K562 (cell line): ENCODE measurements around the gene PAF1. TPM values are rescaled to one million over a fixed set of nuclear protein-coding genes. Genes with fewer than 3 reads are reported as not detected.
A peak's percentile ranks its signal among the peaks of the same experiment; 100 is the strongest.

Experiments used
- CREB3L1 ChIP-seq: fragments of 450-650 bp; IDR thresholded peaks from 2 replicates; pipeline ENCODE4 v1.6.1; 2014; ENCODE audit warnings: low read depth, mild to moderate bottlenecking, moderate library complexity, borderline replicate concordance
- ELF4 ChIP-seq: fragments of 450-650 bp; formaldehyde crosslinking; IDR thresholded peaks from 2 replicates; pipeline ENCODE4 v1.4.0; 2022; ENCODE audit warnings: missing genetic modification characterization
- EP400 ChIP-seq: fragments of 450-650 bp; IDR thresholded peaks from 2 replicates; pipeline ENCODE4 v1.6.1; 2017; ENCODE audit warnings: antibody characterized with exemption, mild to moderate bottlenecking, moderate library complexity
- GTF2E2 ChIP-seq: fragments of 200-800 bp; sonication (Bioruptor generic); IDR thresholded peaks from 2 replicates; pipeline ENCODE4 v1.6.1; 2016; ENCODE audit warnings: missing genetic modification characterization, missing compliant biosample characterization
- HMGN3 ChIP-seq: IDR thresholded peaks from 2 replicates; pipeline ENCODE4 v1.6.1; 2011; ENCODE audit warnings: borderline replicate concordance, low read depth, mild to moderate bottlenecking, mixed read lengths, low read length; ENCODE audit not compliant: insufficient read length; ENCODE audit errors: extremely low read depth
- ILK ChIP-seq: fragments of 450-650 bp; IDR thresholded peaks from 2 replicates; pipeline ENCODE4 v1.6.1; 2016; ENCODE audit warnings: missing genetic modification characterization, low read depth, mild to moderate bottlenecking, missing compliant biosample characterization, moderate library complexity, borderline replicate concordance
- IRF2 ChIP-seq: sonication (generic); formaldehyde crosslinking; IDR thresholded peaks from 2 replicates; pipeline ENCODE4 v1.8.1; 2022; ENCODE audit warnings: mild to moderate bottlenecking, missing genetic modification reagents
- NRF1 ChIP-seq, 2 experiments: fragments of 450-650 bp; IDR thresholded peaks in 1 of 2; conservative IDR thresholded peaks in 1 of 2; 2 replicates each; pipeline ENCODE4 v1.6.1; 2014; ENCODE audit warnings: mild to moderate bottlenecking in 2 of 2
- RB1 ChIP-seq: fragments of 450-650 bp; IDR thresholded peaks from 2 replicates; pipeline ENCODE4 v1.6.1; 2017; ENCODE audit warnings: low read depth, mild to moderate bottlenecking
- SP1 ChIP-seq: sonication (generic); formaldehyde crosslinking; IDR thresholded peaks from 2 replicates; pipeline ENCODE4 v1.8.1; 2022; ENCODE audit warnings: mild to moderate bottlenecking, missing genetic modification reagents
- TARDBP ChIP-seq: fragments of 450-650 bp; IDR thresholded peaks from 2 replicates; pipeline ENCODE4 v1.6.1; 2016
- USF1 ChIP-seq: sonication (generic); formaldehyde crosslinking; IDR thresholded peaks from 2 replicates; pipeline ENCODE4 v1.9.0; 2022; ENCODE audit warnings: mild to moderate bottlenecking, missing genetic modification reagents
- ZBTB7A ChIP-seq: IDR thresholded peaks from 2 replicates; pipeline ENCODE4 v1.6.1; 2011; ENCODE audit warnings: low read depth, mild to moderate bottlenecking, low read length, moderate library complexity, borderline replicate concordance; ENCODE audit not compliant: control insufficient read depth
- ZC3H4 ChIP-seq: sonication (generic); formaldehyde crosslinking; IDR thresholded peaks from 2 replicates; pipeline ENCODE4 v1.9.0; 2021; ENCODE audit warnings: missing genetic modification reagents, borderline replicate concordance
- ZNF143 ChIP-seq: sonication (generic); formaldehyde crosslinking; IDR thresholded peaks from 2 replicates; pipeline ENCODE4 v1.9.0; 2022; ENCODE audit warnings: mild to moderate bottlenecking, missing genetic modification reagents
- ZNF165 ChIP-seq: fragments of 250-450 bp; sonication (Bioruptor Pico); IDR thresholded peaks from 2 replicates; pipeline ENCODE4 v1.4.0; 2020; ENCODE audit warnings: borderline replicate concordance
- ZNF212 ChIP-seq: fragments of 450-650 bp; formaldehyde crosslinking; IDR thresholded peaks from 2 replicates; pipeline ENCODE4 v1.4.0; 2020; ENCODE audit warnings: mild to moderate bottlenecking
- ZNF583 ChIP-seq: fragments of 250-450 bp; sonication (Bioruptor Pico); IDR thresholded peaks from 2 replicates; pipeline ENCODE4 v1.4.0; 2020
- ZZZ3 ChIP-seq: fragments of 450-650 bp; IDR thresholded peaks from 2 replicates; pipeline ENCODE4 v1.6.1; 2016; ENCODE audit warnings: antibody characterized with exemption, mild to moderate bottlenecking, moderate library complexity
- polyA plus RNA-seq, 8 experiments: library from polyadenylated mRNA; depleted of rRNA in 4 of 8; stranded (reverse) in 5 of 8; unstranded in 3 of 8; fragments of >200 nt; fragmentation: Nextera tagmentation in 2 of 8; fragmentation: Illumina TruSeq in 1 of 8; extraction: Ambion mirVana in 2 of 8; extraction: Trizol in 1 of 8; gene quantifications; 2 replicates each; pipeline versions ENCODE4 v1.2.1 to v1.2.3, GENCODE V29; 2011 to 2014; ENCODE audit warnings: inconsistent platforms in 1 of 8, missing spikeins in 1 of 8
- total RNA-seq, 7 experiments: library from RNA; depleted of rRNA in 6 of 7; stranded (reverse); fragments of >200 nt in 6 of 7; fragmentation: Illumina TruSeq in 2 of 7; extraction: Trizol in 2 of 7; gene quantifications; 2 replicates each; pipeline versions ENCODE4 v1.2.1 to v1.2.3, GENCODE V29; 2011 to 2021; ENCODE audit warnings: low replicate concordance in 1 of 7
- TF ChIP-seq, protein P1 (sequence below): conservative IDR thresholded peaks from 2 replicates; pipeline ENCODE4 v1.6.1; 2011; ENCODE audit warnings: low read depth, mild to moderate bottlenecking, low read length; ENCODE audit not compliant: control insufficient read depth
- TF ChIP-seq, protein P2 (sequence below): fragments of 250-450 bp; sonication (Bioruptor Pico); IDR thresholded peaks from 2 replicates; pipeline ENCODE4 v1.4.0; 2020; ENCODE audit warnings: mild to moderate bottlenecking, moderate library complexity

Gene PAF1
- total and polyA plus RNA-seq, 9 of the 15 experiments (the other 6 are each of a cell fraction or from before 2014, with no cell fraction given) = 1.5 to 45.0 (median 33.8) TPM

- TF ChIP-seq EP400 (peak; percentile 45; the same call in 1 of the 2 replicates), ILK (no peak), TARDBP (no peak), HMGN3 (peak; percentile 99), RB1 (peak; percentile 51; the same call in 1 of the 2 replicates), ZNF583 (no peak), IRF2 (CRISPR knock-in tag) (no peak), ZC3H4 (CRISPR knock-in tag) (no peak), ZNF212 (CRISPR knock-in tag) (no peak), GTF2E2 (no peak; the same call in 1 of the 2 replicates), ZZZ3 (no peak), ELF4 (no peak), ZBTB7A (no peak; the same call in none of the 2 replicates), USF1 (CRISPR knock-in tag) (no peak), CREB3L1 (no peak), ZNF165 (CRISPR knock-in tag) (no peak), ZNF143 (CRISPR knock-in tag) (no peak), NRF1 (conservative IDR thresholded peaks at IDR 0.05 in 1 of 2, IDR thresholded peaks at IDR 0.05 in 1 of 2) (peak in 1 of 2 experiments; percentile 41; a peak in 3 of 4 replicates), SP1 (CRISPR knock-in tag) (no peak; the same call in 1 of the 2 replicates)
- TF ChIP-seq, protein P1, sequence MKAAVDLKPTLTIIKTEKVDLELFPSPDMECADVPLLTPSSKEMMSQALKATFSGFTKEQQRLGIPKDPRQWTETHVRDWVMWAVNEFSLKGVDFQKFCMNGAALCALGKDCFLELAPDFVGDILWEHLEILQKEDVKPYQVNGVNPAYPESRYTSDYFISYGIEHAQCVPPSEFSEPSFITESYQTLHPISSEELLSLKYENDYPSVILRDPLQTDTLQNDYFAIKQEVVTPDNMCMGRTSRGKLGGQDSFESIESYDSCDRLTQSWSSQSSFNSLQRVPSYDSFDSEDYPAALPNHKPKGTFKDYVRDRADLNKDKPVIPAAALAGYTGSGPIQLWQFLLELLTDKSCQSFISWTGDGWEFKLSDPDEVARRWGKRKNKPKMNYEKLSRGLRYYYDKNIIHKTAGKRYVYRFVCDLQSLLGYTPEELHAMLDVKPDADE = peak; percentile 64; the same call in 1 of the 2 replicates
- TF ChIP-seq, protein P2, sequence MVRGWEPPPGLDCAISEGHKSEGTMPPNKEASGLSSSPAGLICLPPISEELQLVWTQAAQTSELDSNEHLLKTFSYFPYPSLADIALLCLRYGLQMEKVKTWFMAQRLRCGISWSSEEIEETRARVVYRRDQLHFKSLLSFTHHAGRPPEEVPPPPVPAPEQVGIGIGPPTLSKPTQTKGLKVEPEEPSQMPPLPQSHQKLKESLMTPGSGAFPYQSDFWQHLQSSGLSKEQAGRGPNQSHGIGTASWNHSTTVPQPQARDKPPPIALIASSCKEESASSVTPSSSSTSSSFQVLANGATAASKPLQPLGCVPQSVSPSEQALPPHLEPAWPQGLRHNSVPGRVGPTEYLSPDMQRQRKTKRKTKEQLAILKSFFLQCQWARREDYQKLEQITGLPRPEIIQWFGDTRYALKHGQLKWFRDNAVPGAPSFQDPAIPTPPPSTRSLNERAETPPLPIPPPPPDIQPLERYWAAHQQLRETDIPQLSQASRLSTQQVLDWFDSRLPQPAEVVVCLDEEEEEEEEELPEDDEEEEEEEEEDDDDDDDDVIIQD (CRISPR knock-in tag) = no peak
Observed at GRCh38 chr19:39403331-39404312, 12.7 kb upstream of the PAF1 start (continued).
